GM23248 (cell line): ENCODE data around the gene TRERF1. TPM values are rescaled to one million over a fixed set of nuclear protein-coding genes. Genes with fewer than 3 reads are reported as not detected.

ENCODE experiments used
- DNase-seq: peaks from one replicate; pipeline ENCODE4 v3.0.0-alpha.2; 2015
- H2AFZ ChIP-seq: fragments of 200-600 bp; sonication (generic); 2 replicates; pipeline ENCODE4 v1.6.1; 2016; ENCODE audit warnings: antibody characterized with exemption
- H3F3A ChIP-seq: fragments of 200-600 bp; sonication (generic); 2 replicates; pipeline ENCODE4 v1.6.1; 2016; ENCODE audit warnings: mild to moderate bottlenecking, antibody characterized with exemption, mixed run types; ENCODE audit not compliant: insufficient read depth
- H3K27ac ChIP-seq: fragments of 200-600 bp; sonication (generic); 2 replicates; pipeline ENCODE4 v1.5.1; 2016; ENCODE audit warnings: mild to moderate bottlenecking
- H3K27me3 ChIP-seq: fragments of 200-600 bp; sonication (generic); replicated peaks from 2 replicates; pipeline ENCODE4 v1.6.1; 2016; ENCODE audit warnings: mild to moderate bottlenecking; ENCODE audit not compliant: insufficient read depth
- H3K36me3 ChIP-seq: fragments of 200-600 bp; sonication (generic); 2 replicates; pipeline ENCODE4 v1.6.1; 2016; ENCODE audit warnings: low read depth, mild to moderate bottlenecking
- H3K4me1 ChIP-seq: fragments of 200-600 bp; sonication (generic); 2 replicates; pipeline ENCODE4 v1.6.1; 2016; ENCODE audit warnings: mild to moderate bottlenecking; ENCODE audit not compliant: insufficient read depth
- H3K4me2 ChIP-seq: fragments of 200-600 bp; sonication (generic); one replicate; pipeline ENCODE4 v1.6.1; 2016; ENCODE audit warnings: mild to moderate bottlenecking; ENCODE audit not compliant: unreplicated experiment
- H3K4me3 ChIP-seq: fragments of 200-600 bp; sonication (generic); 2 replicates; pipeline ENCODE4 v1.5.1; 2016; ENCODE audit warnings: mild to moderate bottlenecking
- H3K79me2 ChIP-seq: fragments of 200-600 bp; sonication (generic); 2 replicates; pipeline ENCODE4 v1.6.1; 2016; ENCODE audit warnings: mild to moderate bottlenecking; ENCODE audit not compliant: insufficient read depth
- H3K9ac ChIP-seq: fragments of 200-600 bp; sonication (generic); 2 replicates; pipeline ENCODE4 v1.6.1; 2016; ENCODE audit warnings: mild to moderate bottlenecking
- H3K9me2 ChIP-seq: fragments of 200-600 bp; sonication (generic); 2 replicates; pipeline ENCODE4 v1.6.1; 2016; ENCODE audit warnings: mixed run types, mild to moderate bottlenecking, moderate library complexity; ENCODE audit not compliant: insufficient read depth
- H3K9me3 ChIP-seq: fragments of 200-600 bp; sonication (generic); one replicate; pipeline ENCODE4 v1.6.1; 2017; ENCODE audit warnings: low read depth
- H4K20me1 ChIP-seq: fragments of 200-600 bp; sonication (generic); 2 replicates; pipeline ENCODE4 v1.6.0; 2016; ENCODE audit not compliant: insufficient read depth
- EZH2 ChIP-seq: fragments of 200-600 bp; sonication (generic); IDR thresholded peaks from 2 replicates; pipeline ENCODE4 v1.6.1; 2018; ENCODE audit warnings: antibody characterized with exemption, mild to moderate bottlenecking; ENCODE audit not compliant: insufficient read depth, poor library complexity, severe bottlenecking
- EZH2phosphoT487 ChIP-seq: fragments of 200-600 bp; sonication (generic); IDR thresholded peaks from 2 replicates; pipeline ENCODE4 v1.6.1; 2018; ENCODE audit warnings: antibody characterized with exemption, moderate library complexity, mild to moderate bottlenecking, low read depth; ENCODE audit not compliant: insufficient read depth
- WGBS, 2 experiments: methylation state at CpG; one replicate each; pipeline ENCODE4 v1.1.6; 2015 to 2017; ENCODE audit warnings: low lambda C conversion rate in 2 of 2, low coverage in 1 of 2; ENCODE audit errors: missing lambda C conversion rate in 2 of 2; 5-methylcytosine and 5-hydroxymethylcytosine counted together
- in situ Hi-C: fragments of 300-500 bp; cut with MboI; formaldehyde crosslinking; loops from 2 replicates; pipeline ENCODE4 v1.15.0; 2020
- polyA plus RNA-seq: library from polyadenylated mRNA; unstranded; fragments of >200 nt; fragmentation: Nextera tagmentation; extraction: Ambion mirVana; gene quantifications from 2 replicates; pipeline ENCODE4 v1.2.1, GENCODE V29; 2016
- total RNA-seq: library from RNA; depleted of rRNA; stranded (reverse); fragments of >200 nt; shearing (Covaris generic); gene quantifications from 2 replicates; pipeline ENCODE4 v1.2.3, GENCODE V29; 2014

TRERF1 gene
- total and polyA plus RNA-seq, 2 experiments from 2014 or later = 2.7 to 3.1 TPM

DNA sequence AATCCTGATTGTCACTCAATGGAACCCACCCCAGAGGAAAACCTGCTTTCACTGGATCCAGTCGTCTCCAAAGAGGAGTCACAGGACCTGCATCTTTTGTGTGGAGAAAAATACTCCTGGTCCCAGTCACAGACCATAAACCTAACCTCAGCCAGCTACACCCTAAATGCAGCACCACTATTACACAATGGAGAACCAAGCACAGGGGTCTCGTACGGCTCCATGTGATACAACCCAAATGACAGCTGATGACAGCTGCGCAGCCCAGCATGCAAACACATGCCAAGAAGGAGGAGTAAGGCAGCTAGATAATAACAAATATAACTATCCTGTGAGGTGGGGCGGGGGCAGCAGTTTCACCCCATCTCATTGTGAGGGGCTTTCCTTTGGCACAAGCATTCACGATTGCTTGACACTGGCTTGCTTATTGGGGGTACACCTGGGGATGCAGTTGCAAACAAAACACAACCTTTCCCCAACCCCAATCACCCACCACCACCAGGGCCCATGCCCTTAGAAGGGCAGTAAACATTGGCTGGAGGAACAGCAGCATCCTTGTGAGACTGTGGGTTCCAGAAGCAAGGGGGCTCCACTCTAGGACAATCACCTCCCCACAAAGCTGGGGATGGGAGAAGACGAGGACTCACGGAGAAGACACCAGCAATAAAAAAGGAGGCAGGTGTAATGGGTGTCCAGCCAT lies 51.5 kb downstream of the TRERF1 start:
- H3K9ac ChIP-seq = no peak overlapping the region
- H4K20me1 ChIP-seq = no peaks in the 10 kb centered on the region
- H3K27ac ChIP-seq = no peak overlapping the region
- TF ChIP-seq EZH2phosphoT487 = no peak
- TF ChIP-seq EZH2 = no peak
- 95 to 96% methylated on average over 8 of the region's 8 CpGs for WGBS, 2 experiments
- in situ Hi-C loops = no loop called here
- H3K9me2 ChIP-seq = no peaks in the 10 kb centered on the region
- H3K9me3 ChIP-seq = no peaks in the 10 kb centered on the region
- H3K27me3 ChIP-seq = no peaks in the 10 kb centered on the region
- H3F3A ChIP-seq = no peaks in the 10 kb centered on the region
- no peak for DNase-seq
- no peak overlapping the region for H3K4me2 ChIP-seq
- H3K4me1 ChIP-seq = peaks cover 26% of the 10 kb centered on the region
- H3K36me3 ChIP-seq = no peaks in the 10 kb centered on the region
- no peak overlapping the region for H2AFZ ChIP-seq
- H3K4me3 ChIP-seq = no peak overlapping the region
- H3K79me2 ChIP-seq = peaks cover 93% of the 10 kb centered on the region

DNA sequence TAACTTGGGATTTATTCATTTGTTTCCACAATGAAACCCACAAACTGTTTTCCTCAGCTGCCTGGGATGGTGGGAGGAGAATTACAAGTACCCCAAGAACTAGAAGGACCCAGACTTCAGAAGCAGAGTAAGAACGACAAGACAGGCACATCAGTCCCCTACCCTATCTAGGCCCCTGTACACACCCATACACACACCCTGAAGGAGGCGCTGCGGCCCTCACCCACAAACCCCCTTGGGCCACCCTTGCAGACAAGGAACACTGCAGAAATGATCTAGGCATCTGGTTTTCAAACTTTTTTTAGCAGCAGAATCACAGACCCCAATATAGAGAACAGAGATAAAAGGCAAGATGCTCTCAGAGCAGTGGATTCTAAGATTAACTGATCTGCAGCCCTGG lies 55.0 kb downstream of the TRERF1 start:
- 0 out of 2 replicates have a peak, but pooled peaks cover under 1% of the 10 kb centered on the region for H3K4me1 ChIP-seq
- no peak overlapping the region for H3K4me3 ChIP-seq
- no peaks in the 10 kb centered on the region for H3K36me3 ChIP-seq
- no peaks in the 10 kb centered on the region for H3K27me3 ChIP-seq
- no peak overlapping the region for H3K9ac ChIP-seq
- TF ChIP-seq EZH2 (no peak), EZH2phosphoT487 (no peak)
- no peak overlapping the region for H2AFZ ChIP-seq
- DNase-seq = no peak
- H3K9me2 ChIP-seq = no peaks in the 10 kb centered on the region
- 83 to 89% methylated on average over 3 of the region's 3 CpGs for WGBS, 2 experiments
- peaks cover 93% of the 10 kb centered on the region for H3K79me2 ChIP-seq
- no peak overlapping the region for H3K27ac ChIP-seq
- H3F3A ChIP-seq = no peaks in the 10 kb centered on the region
- H3K9me3 ChIP-seq = no peaks in the 10 kb centered on the region
- H4K20me1 ChIP-seq = no peaks in the 10 kb centered on the region
- in situ Hi-C loops = no loop called here
- H3K4me2 ChIP-seq = no peak overlapping the region

- no peaks in the 10 kb centered on the region for H3K36me3 ChIP-seq
- no peaks in the 10 kb centered on the region for H3K9me3 ChIP-seq
- H3K4me3 ChIP-seq = no peak overlapping the region
- no peak overlapping the region for H2AFZ ChIP-seq
- TF ChIP-seq EZH2phosphoT487 = no peak
- TF ChIP-seq EZH2 = no peak
- H3K9me2 ChIP-seq = no peaks in the 10 kb centered on the region
- no peaks in the 10 kb centered on the region for H3K4me1 ChIP-seq
- H4K20me1 ChIP-seq = no peaks in the 10 kb centered on the region
- in situ Hi-C loops = no loop called here
- DNase-seq = no peak
- WGBS, 2 experiments = 91 to 93% methylated on average over 10 of the region's 10 CpGs
- H3K9ac ChIP-seq = no peak overlapping the region
- no peak overlapping the region for H3K27ac ChIP-seq
- H3K27me3 ChIP-seq = no peaks in the 10 kb centered on the region
- H3F3A ChIP-seq = no peaks in the 10 kb centered on the region
- peaks cover 84% of the 10 kb centered on the region for H3K79me2 ChIP-seq
- no peak overlapping the region for H3K4me2 ChIP-seq
These were observed 56.7 kb downstream of the TRERF1 start for GRCh38 chr6:42394881-42395620.

DNA sequence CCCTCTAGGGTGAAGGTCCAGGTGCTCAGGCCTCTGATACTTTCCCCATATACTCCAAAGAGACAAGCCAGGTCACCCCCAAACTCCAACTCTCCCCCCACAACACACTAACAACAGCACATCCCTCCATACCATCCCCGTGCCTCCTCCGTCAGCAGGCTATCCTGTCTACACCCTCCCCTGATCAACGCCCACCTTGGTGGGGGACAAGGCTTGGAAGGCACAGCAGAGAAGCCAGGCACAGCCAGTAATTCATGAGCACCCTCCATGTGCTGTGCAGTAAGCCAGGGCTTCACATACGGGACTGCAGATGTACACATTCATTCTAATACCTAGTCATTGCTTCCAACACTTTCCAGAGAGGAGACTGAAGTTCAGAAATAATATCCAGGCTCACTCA lies 57.6 kb downstream of the TRERF1 start:
- H3K4me2 ChIP-seq = no peak overlapping the region
- TF ChIP-seq EZH2 (no peak), EZH2phosphoT487 (no peak)
- no peak overlapping the region for H2AFZ ChIP-seq
- H4K20me1 ChIP-seq = no peaks in the 10 kb centered on the region
- no peak overlapping the region for H3K4me3 ChIP-seq
- H3K36me3 ChIP-seq = no peaks in the 10 kb centered on the region
- WGBS, 2 experiments = 88 to 90% methylated on average over 4 of the region's 4 CpGs
- no peaks in the 10 kb centered on the region for H3K9me3 ChIP-seq
- no peaks in the 10 kb centered on the region for H3K4me1 ChIP-seq
- no peaks in the 10 kb centered on the region for H3K27me3 ChIP-seq
- no peak overlapping the region for H3K9ac ChIP-seq
- no peak overlapping the region for H3K27ac ChIP-seq
- in situ Hi-C loops = no loop called here
- H3K79me2 ChIP-seq = peaks cover 76% of the 10 kb centered on the region
- DNase-seq = no peak
- H3K9me2 ChIP-seq = no peaks in the 10 kb centered on the region
- H3F3A ChIP-seq = no peaks in the 10 kb centered on the region
